H1 (cell line): Measurements from ENCODE around the gene OR51B2. TPM values are rescaled to one million over a fixed set of nuclear protein-coding genes. Genes with fewer than 3 reads are reported as not detected.

Source experiments
- CTCF ChIA-PET: fragments of 300-600 bp; sonication (Branson Sonifier 250); formaldehyde crosslinking; loops from one replicate; lab custom pipeline; 2021; ENCODE audit not compliant: partially characterized antibody; lab: Charles Lee
- POLR2A ChIA-PET: fragments of 300-600 bp; sonication (Branson Sonifier 250); formaldehyde crosslinking; loops from one replicate; lab custom pipeline; 2021; ENCODE audit warnings: inconsistent platforms; ENCODE audit not compliant: partially characterized antibody; lab: Charles Lee
- DNase-seq, 2 experiments: peaks; one replicate each; pipeline versions ENCODE4 v3.0.0 to v3.0.0-alpha.2; 2010 to 2022; ENCODE audit warnings: low spot score in 2 of 2, low read depth in 1 of 2, mixed read lengths in 1 of 2
- FAIRE-seq: peaks from 2 replicates; lab custom pipeline; 2011; peaks lifted over from hg19 to GRCh38; lab: Jason Lieb, UNC
- H2AFZ ChIP-seq: 2 replicates; pipeline ENCODE4 v1.8.1; 2012; ENCODE audit warnings: low read length, inconsistent platforms
- H2AK5ac ChIP-seq: 2 replicates; pipeline ENCODE4 v1.6.1; 2013; ENCODE audit warnings: low read depth, low read length
- H2BK120ac ChIP-seq: replicated peaks from 2 replicates; pipeline ENCODE3; 2013; ENCODE audit warnings: low read depth, low read length, inconsistent platforms
- H2BK12ac ChIP-seq: 2 replicates; pipeline ENCODE4 v1.6.1; 2013; ENCODE audit warnings: low read depth, low read length
- H2BK15ac ChIP-seq: 2 replicates; pipeline ENCODE4 v1.6.1; 2013; ENCODE audit warnings: low read length
- H2BK20ac ChIP-seq: 2 replicates; pipeline ENCODE4 v1.6.1; 2013; ENCODE audit warnings: low read length
- H2BK5ac ChIP-seq: 2 replicates; pipeline ENCODE4 v1.6.1; 2013; ENCODE audit warnings: low read depth, low read length
- H3K14ac ChIP-seq: 2 replicates; pipeline ENCODE4 v1.6.1; 2013; ENCODE audit warnings: inconsistent platforms; ENCODE audit not compliant: insufficient read length
- H3K18ac ChIP-seq: 2 replicates; pipeline ENCODE4 v1.6.1; 2013; ENCODE audit warnings: low read length; ENCODE audit errors: extremely low read depth
- H3K23ac ChIP-seq: 2 replicates; pipeline ENCODE4 v1.6.1; 2013; ENCODE audit warnings: inconsistent platforms; ENCODE audit not compliant: insufficient read length
- H3K23me2 ChIP-seq: 2 replicates; pipeline ENCODE4 v1.6.1; 2013; ENCODE audit warnings: low read depth, low read length
- H3K27ac ChIP-seq: 2 replicates; pipeline ENCODE4 v1.6.1; 2011; ENCODE audit warnings: low read depth, low read length, inconsistent platforms
- H3K27me3 ChIP-seq, 4 experiments: replicated peaks in 1 of 4; 1 replicate in 1 of 4; 2 replicates in 3 of 4; pipeline versions ENCODE4 v1.6.1 to v1.8.1; 2011 to 2013; ENCODE audit warnings: low read length in 3 of 4, mild to moderate bottlenecking in 3 of 4, inconsistent platforms in 2 of 4, mixed read lengths in 2 of 4, moderate library complexity in 1 of 4; ENCODE audit not compliant: control insufficient read depth in 3 of 4, insufficient read depth in 3 of 4; ENCODE audit errors: extremely low read depth in 1 of 4
- H3K36me3 ChIP-seq, 4 experiments: 2 replicates each; pipeline versions ENCODE4 v1.6.1 to v1.8.1; 2011 to 2013; ENCODE audit warnings: mild to moderate bottlenecking in 4 of 4, low read length in 3 of 4, moderate library complexity in 2 of 4, control low read depth in 1 of 4, inconsistent platforms in 1 of 4; ENCODE audit not compliant: insufficient read depth in 4 of 4, control insufficient read depth in 2 of 4
- H3K4ac ChIP-seq: replicated peaks from 2 replicates; pipeline ENCODE3; 2013; ENCODE audit warnings: low read length, low read depth, mixed read lengths, inconsistent platforms; ENCODE audit not compliant: insufficient read length
- H3K4me1 ChIP-seq, 4 experiments: replicated peaks in 1 of 4; 1 replicate in 1 of 4; 2 replicates in 3 of 4; pipeline versions ENCODE4 v1.6.1 to v1.8.1; 2011 to 2013; ENCODE audit warnings: low read length in 3 of 4, inconsistent platforms in 2 of 4, mixed read lengths in 1 of 4; ENCODE audit not compliant: insufficient read depth in 4 of 4, control insufficient read depth in 3 of 4
- H3K4me2 ChIP-seq, 2 experiments: 2 replicates each; pipeline versions ENCODE4 v1.6.1 to v1.8.1; 2011 to 2013; ENCODE audit warnings: low read depth in 2 of 2, low read length in 2 of 2, control low read depth in 1 of 2, inconsistent platforms in 1 of 2, mild to moderate bottlenecking in 1 of 2; ENCODE audit not compliant: insufficient read depth in 1 of 2
- H3K4me3 ChIP-seq, 4 experiments: fragments of 200-600, 300-600 bp in 1 of 4; sonication (generic), shearing (Covaris generic), sonication (Bioruptor Twin) in 1 of 4; 2 replicates each; pipeline versions ENCODE4 v1.5.1 to v1.8.1; 2011 to 2016; ENCODE audit warnings: low read length in 4 of 4, low read depth in 3 of 4, control low read depth in 2 of 4, inconsistent platforms in 2 of 4, mild to moderate bottlenecking in 2 of 4, mixed read lengths in 1 of 4, moderate library complexity in 1 of 4; ENCODE audit not compliant: insufficient read depth in 2 of 4; ENCODE audit errors: extremely low read depth in 1 of 4
- H3K56ac ChIP-seq: replicated peaks from 2 replicates; pipeline ENCODE3; 2013; ENCODE audit warnings: low read depth, mild to moderate bottlenecking, mixed read lengths, low read length, inconsistent platforms; ENCODE audit not compliant: insufficient read length
- H3K79me1 ChIP-seq: 2 replicates; pipeline ENCODE4 v1.6.1; 2013; ENCODE audit warnings: low read depth, low read length, control low read depth
- H3K79me2 ChIP-seq, 2 experiments: 2 replicates each; pipeline versions ENCODE4 v1.6.1 to v1.8.1; 2012 to 2013; ENCODE audit warnings: low read length in 2 of 2, mild to moderate bottlenecking in 2 of 2, inconsistent platforms in 1 of 2; ENCODE audit not compliant: insufficient read depth in 2 of 2, control insufficient read depth in 1 of 2
- H3K9ac ChIP-seq, 4 experiments: replicated peaks in 1 of 4; 1 replicate in 1 of 4; 2 replicates in 3 of 4; pipeline versions ENCODE4 v1.6.1 to v1.8.1; 2011 to 2013; ENCODE audit warnings: low read depth in 3 of 4, low read length in 3 of 4, control low read depth in 2 of 4, mild to moderate bottlenecking in 2 of 4, moderate library complexity in 2 of 4, inconsistent platforms in 1 of 4; ENCODE audit errors: extremely low read depth in 1 of 4
- H3K9me3 ChIP-seq, 2 experiments: 2 replicates each; pipeline versions ENCODE4 v1.6.1 to v1.8.1; 2012 to 2013; ENCODE audit warnings: mild to moderate bottlenecking in 2 of 2, moderate library complexity in 2 of 2, control low read depth in 1 of 2, inconsistent platforms in 1 of 2, low read depth in 1 of 2, low read length in 1 of 2, mixed read lengths in 1 of 2; ENCODE audit not compliant: insufficient read depth in 2 of 2
- H4K20me1 ChIP-seq, 2 experiments: replicated peaks in 1 of 2; 2 replicates each; pipeline versions ENCODE3 to v1.8.1; 2011 to 2013; ENCODE audit warnings: inconsistent platforms in 2 of 2, low read length in 2 of 2, mild to moderate bottlenecking in 1 of 2; ENCODE audit not compliant: insufficient read depth in 2 of 2, control insufficient read depth in 1 of 2
- H4K5ac ChIP-seq: 2 replicates; pipeline ENCODE4 v1.6.1; 2013; ENCODE audit warnings: low read length, low read depth, mixed read lengths, inconsistent platforms; ENCODE audit not compliant: insufficient read length
- H4K8ac ChIP-seq: 2 replicates; pipeline ENCODE4 v1.8.0; 2013; ENCODE audit warnings: mild to moderate bottlenecking, moderate library complexity, low read length, inconsistent platforms; ENCODE audit not compliant: insufficient read depth; ENCODE audit errors: extremely low read depth
- H4K91ac ChIP-seq: replicated peaks from 2 replicates; pipeline ENCODE3; 2013; ENCODE audit warnings: low read length, mixed read lengths, inconsistent platforms; ENCODE audit not compliant: insufficient read length
- BACH1 ChIP-seq: IDR thresholded peaks from 2 replicates; pipeline ENCODE4 v1.6.1; 2012; ENCODE audit warnings: low read length, improper control_type of control experiment
- CHD2 ChIP-seq: IDR thresholded peaks from 2 replicates; pipeline ENCODE4 v1.6.1; 2012; ENCODE audit warnings: low read length, improper control_type of control experiment
- RNF2 ChIP-seq: fragments of 200-900, 300-1000 bp; sonication (generic); IDR thresholded peaks from 2 replicates; pipeline ENCODE4 v1.7.1; 2016; ENCODE audit warnings: borderline replicate concordance, low read depth, mild to moderate bottlenecking, antibody characterized with exemption, low read length; ENCODE audit not compliant: poor library complexity, severe bottlenecking; ENCODE audit errors: missing control alignments
- WGBS, 2 experiments: shearing (Covaris generic) in 1 of 2; methylation state at CpG; one replicate each; pipeline versions ENCODE4 v1.1.6 to v1.1.7; 2013 to 2015; ENCODE audit warnings: low lambda C conversion rate in 2 of 2, mixed read lengths in 2 of 2, inconsistent platforms in 1 of 2, low coverage in 1 of 2, missing lambda C conversion rate in 1 of 2; ENCODE audit not compliant: insufficient replicate concordance in 2 of 2, insufficient coverage in 1 of 2, insufficient read length in 1 of 2; ENCODE audit errors: extremely low coverage in 1 of 2, missing lambda C conversion rate in 1 of 2; 5-methylcytosine and 5-hydroxymethylcytosine counted together
- polyA plus RNA-seq, 7 experiments: library from polyadenylated mRNA; depleted of rRNA in 3 of 7; stranded (reverse) in 5 of 7; unstranded in 2 of 7; fragments of >200 nt in 5 of 7; fragments of 200-250 nt in 2 of 7; gene quantifications; 1 replicate in 5 of 7; 2 replicates in 1 of 7; 4 replicates in 1 of 7; pipeline versions ENCODE4 v1.2.1 to v1.2.3, GENCODE V29; 2011 to 2013; ENCODE audit warnings: missing spikeins in 2 of 7, mixed read lengths in 2 of 7
- total RNA-seq: library from RNA; stranded (reverse); fragmentation: NEBNext Ultra II Directional; extraction: Animal tissue kit (Norgen Biotek cat#: 25700); gene quantifications from 2 replicates; pipeline ENCODE4 v1.2.1, GENCODE V29; 2021

Gene OR51B2
- total and polyA plus RNA-seq, 2 of the 8 experiments (the other 6 are each of a cell fraction or from before 2014, with no cell fraction given) = not detected

DNA sequence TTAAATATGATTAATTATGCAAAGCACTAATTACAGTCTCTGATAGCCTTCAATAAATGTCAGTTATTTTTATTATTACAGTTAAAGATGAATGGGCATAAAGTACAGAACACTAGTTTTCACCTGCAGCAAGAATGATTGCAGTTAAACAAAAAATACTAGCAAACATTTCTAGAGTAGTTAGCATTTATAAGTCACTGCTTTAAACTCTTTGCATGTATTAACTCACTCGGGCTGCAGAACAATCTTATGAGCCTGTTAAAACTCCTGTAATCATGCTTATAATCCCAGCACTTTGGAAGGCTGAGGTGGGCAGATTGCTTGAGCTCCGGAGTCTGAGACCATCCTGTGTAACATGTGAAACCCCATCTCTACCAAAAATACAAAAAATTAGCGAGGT lies 37.2 kb downstream of the OR51B2 start:
- Histone ChIP-seq H3K4me1 (no peaks in the 10 kb centered on the region), H2BK20ac (no peak overlapping the region), H3K9me3 (no peaks in the 10 kb centered on the region), H3K18ac (no peak overlapping the region), H3K27me3 (no peaks in the 10 kb centered on the region), H3K23ac (no peak overlapping the region), H3K56ac (no peak overlapping the region), H2AK5ac (no peak overlapping the region), H2BK120ac (no peak overlapping the region), H4K8ac (no peak overlapping the region), H2BK15ac (no peak overlapping the region), H3K4me3 (no peak overlapping the region), H3K79me2 (no peaks in the 10 kb centered on the region), H3K79me1 (no peaks in the 10 kb centered on the region), H3K4me2 (no peak overlapping the region), H4K20me1 (no peaks in the 10 kb centered on the region), H4K5ac (no peak overlapping the region), H3K36me3 (no peaks in the 10 kb centered on the region), H3K14ac (no peak overlapping the region), H3K4ac (no peak overlapping the region), H3K23me2 (no peaks in the 10 kb centered on the region), H2AFZ (no peak overlapping the region), H2BK12ac (no peak overlapping the region), H3K9ac (no peak overlapping the region), H4K91ac (no peak overlapping the region), H3K27ac (no peak overlapping the region), H2BK5ac (no peak overlapping the region)
- 92% methylated on average over 3 of the region's 3 CpGs; no CpG with 5 or more reads in 1 of the 2 experiments for WGBS, 2 experiments
- TF ChIP-seq RNF2 (no peak), BACH1 (no peak), CHD2 (no peak)
- ChIA-PET CTCF (no interaction called here), POLR2A (no interaction called here)
- DNase-seq (no peak), FAIRE-seq (no peak)
